ENCODE results near the gene PIK3C2G. TPM values are rescaled to one million over a fixed set of nuclear protein-coding genes. Genes with fewer than 3 reads are reported as not detected.

The PIK3C2G gene
- polyA plus RNA-seq, 1 donor (not counting 4 experiments of a cell fraction or from before 2014, with no cell fraction given) = 3.7 TPM

- Histone ChIP-seq H4K20me1 (ENCODE audit: control insufficient read depth, extremely low read depth, insufficient read depth, low read length) (no peaks in the 10 kb centered on the region), H3K79me2 (ENCODE audit: control insufficient read depth, insufficient read depth, low read length) (no peaks in the 10 kb centered on the region), H2AFZ (ENCODE audit: control insufficient read depth, low read length) (peak overlapping the region; percentile 67), H3K27me3 (ENCODE audit: control insufficient read depth, extremely low read depth, insufficient read depth, low read length) (no peaks in the 10 kb centered on the region), H3K9me1 (ENCODE audit: control insufficient read depth, extremely low read depth, insufficient read depth, low read length) (no peaks in the 10 kb centered on the region), H3K4me2 (ENCODE audit: control insufficient read depth, extremely low read depth, insufficient read depth, low read depth, low read length) (peak overlapping the region; percentile 29), H3K36me3 (ENCODE audit: control insufficient read depth in 2 of 2, extremely low read depth in 1 of 2, insufficient read depth in 2 of 2, low read length in 2 of 2) (no peaks in the 10 kb centered on the region), H3K9me3 (ENCODE audit: control insufficient read depth, low read depth, low read length) (no peaks in the 10 kb centered on the region), H3K4me3 (ENCODE audit: control insufficient read depth in 2 of 3, extremely low read depth in 1 of 3, insufficient read depth in 2 of 3, low read depth in 1 of 3, low read length in 3 of 3) (no peak overlapping the region), H3K27ac (ENCODE audit: control insufficient read depth, insufficient read depth, low read length) (peak overlapping the region; percentile 55), H3K4me1 (ENCODE audit: control insufficient read depth, extremely low read depth, insufficient read depth, low read length) (peaks cover 11% of the 10 kb centered on the region), H3K9ac (ENCODE audit: control insufficient read depth, extremely low read depth, insufficient read depth, low read length) (no peak overlapping the region)
- TF ChIP-seq EZH2 (IDR thresholded peaks at IDR 0.05; ENCODE audit: low read length) = no peak
- TF ChIP-seq, protein P1, sequence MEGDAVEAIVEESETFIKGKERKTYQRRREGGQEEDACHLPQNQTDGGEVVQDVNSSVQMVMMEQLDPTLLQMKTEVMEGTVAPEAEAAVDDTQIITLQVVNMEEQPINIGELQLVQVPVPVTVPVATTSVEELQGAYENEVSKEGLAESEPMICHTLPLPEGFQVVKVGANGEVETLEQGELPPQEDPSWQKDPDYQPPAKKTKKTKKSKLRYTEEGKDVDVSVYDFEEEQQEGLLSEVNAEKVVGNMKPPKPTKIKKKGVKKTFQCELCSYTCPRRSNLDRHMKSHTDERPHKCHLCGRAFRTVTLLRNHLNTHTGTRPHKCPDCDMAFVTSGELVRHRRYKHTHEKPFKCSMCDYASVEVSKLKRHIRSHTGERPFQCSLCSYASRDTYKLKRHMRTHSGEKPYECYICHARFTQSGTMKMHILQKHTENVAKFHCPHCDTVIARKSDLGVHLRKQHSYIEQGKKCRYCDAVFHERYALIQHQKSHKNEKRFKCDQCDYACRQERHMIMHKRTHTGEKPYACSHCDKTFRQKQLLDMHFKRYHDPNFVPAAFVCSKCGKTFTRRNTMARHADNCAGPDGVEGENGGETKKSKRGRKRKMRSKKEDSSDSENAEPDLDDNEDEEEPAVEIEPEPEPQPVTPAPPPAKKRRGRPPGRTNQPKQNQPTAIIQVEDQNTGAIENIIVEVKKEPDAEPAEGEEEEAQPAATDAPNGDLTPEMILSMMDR (optimal IDR thresholded peaks at IDR 0.05 in 1 of 3, IDR thresholded peaks at IDR 0.05 in 1 of 3, conservative IDR thresholded peaks at IDR 0.05 in 1 of 3; ENCODE audit: extremely low read depth in 1 of 3, insufficient read depth in 2 of 3, low read length in 3 of 3) = no peak
- FAIRE-seq (peak; percentile 65), DNase-seq (ENCODE audit: low read depth, low spot score) (no peak)
- dilution Hi-C loops (cut with MboI; ENCODE audit: extremely low pct_ligation_motif_present, low sequenced_read_pairs) = no loop called here
These were observed 435.8 kb downstream of the PIK3C2G start for GRCh38 chr12:18696971-18697602.

Other genes starting within 250 kb of the PIK3C2G start
- gene RERGL, start 171.3 kb upstream of the PIK3C2G start, polyA plus RNA-seq = 0.15 to 0.20 TPM in 2 of 3 replicates, not detected in the other

Measured in keratinocyte (primary cell).